ENCODE data around the gene THRA.

The THRA gene

DNA sequence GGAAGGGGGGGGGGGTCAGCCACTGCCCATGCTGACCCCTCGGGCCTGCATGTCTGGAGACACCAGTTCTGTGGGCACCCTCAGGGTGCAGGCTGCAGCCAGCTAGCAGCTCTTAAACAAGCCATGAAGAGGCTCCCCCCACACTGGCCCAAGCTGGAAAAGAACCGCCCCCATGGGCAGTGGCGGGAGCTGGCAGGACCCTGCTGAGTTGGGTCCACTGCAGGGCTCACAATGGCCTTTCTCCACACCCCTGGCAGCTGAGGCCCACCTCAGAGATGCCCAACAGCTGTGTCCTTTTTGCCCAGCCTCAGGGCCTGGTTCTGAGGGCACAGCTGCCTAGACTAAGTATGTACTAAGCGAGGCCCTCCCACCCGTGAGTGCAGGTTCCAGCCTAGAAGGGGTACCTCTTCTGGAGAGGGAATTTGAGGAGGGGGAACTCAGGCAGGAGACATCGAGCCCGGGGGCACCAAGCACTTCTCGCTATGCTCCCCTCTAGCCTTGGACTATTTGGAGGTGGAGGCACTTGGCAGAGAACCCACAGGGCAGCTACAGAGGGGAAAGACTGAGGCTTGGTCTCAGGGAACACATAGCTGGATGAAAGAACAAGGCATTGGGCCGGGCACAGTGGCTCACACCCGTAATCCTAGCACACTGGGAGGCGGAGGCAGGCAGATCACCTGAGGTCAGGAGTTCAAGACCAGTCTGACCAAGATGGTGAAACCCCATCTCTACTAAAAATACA, 3.2 kb downstream of the THRA start:
- no peak for DNase-seq

- DNase-seq: no peak
Measured at GRCh38 chr17:40067710-40068109, 4.9 kb downstream of the THRA start.

DNA sequence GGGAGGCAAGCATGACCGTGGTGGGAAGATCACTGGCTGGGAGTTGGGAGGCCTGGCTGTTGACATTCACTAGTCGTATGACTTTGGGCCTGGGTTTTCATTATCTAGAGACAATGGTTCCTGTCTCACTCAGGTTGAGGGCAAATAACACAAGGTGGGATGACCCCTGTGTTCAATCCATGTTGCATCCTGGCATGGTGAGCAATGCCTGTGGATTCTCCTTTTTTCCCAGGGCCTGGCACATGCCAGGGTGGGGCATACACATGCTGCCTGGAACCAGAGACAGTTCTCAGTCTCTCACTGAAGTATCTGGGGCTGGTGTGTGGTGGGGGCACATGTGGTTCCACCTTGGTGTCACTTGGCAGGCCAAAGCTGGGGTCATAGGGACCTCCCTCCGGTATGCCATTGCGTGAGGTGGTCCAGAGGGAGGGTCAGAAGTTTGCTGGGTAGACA, 5.4 kb downstream of the THRA start:
- DNase-seq: no peak

- DNase-seq: no peak
Measured at GRCh38 chr17:40068584-40068916, 5.8 kb downstream of the THRA start.

DNA sequence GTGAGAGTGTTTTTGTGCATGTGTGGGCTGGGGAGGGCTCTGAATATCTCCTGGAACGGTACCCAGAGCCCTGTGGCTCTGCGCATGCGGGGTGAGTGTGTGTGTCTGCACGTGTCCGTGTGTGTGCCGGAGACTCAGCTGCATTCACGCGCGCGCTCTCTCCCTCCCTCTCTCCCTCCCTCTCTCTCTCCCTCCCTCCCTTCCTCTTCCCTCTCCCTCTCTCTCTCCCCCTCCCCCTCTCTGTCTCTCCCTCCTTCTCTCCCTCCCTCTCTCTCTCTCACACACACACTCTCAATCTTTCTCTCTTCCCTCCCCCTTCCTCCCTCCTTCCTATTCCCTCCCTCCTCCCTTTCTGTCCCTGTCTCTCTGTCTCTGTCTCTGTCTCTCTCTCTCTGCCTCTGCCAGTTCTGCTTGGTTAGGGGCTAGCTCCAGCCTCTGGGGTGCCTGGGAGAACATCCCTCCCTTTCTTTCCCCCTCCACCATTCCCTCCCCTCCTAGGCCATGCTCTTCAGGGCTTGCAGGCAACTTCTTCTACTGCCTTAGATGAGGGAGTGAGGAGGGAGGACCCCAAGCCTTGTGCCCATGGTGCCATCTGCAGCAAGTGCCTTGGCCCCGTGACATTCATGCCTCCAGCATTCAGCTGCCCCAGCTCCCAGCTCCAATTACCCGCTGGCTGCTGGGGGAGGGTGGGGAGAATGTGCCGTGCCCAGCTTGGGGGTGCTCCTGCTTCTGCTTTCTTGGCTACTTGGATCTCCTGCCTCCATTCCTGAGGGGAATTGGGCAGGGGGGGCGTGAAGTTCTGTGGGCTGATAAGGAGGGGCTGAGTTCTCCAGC, 6.4 kb downstream of the THRA start:
- DNase-seq: peak; percentile 84

- DNase-seq: peak; percentile 47
Measured at GRCh38 chr17:40069751-40070708, 7.3 kb downstream of the THRA start.

DNA sequence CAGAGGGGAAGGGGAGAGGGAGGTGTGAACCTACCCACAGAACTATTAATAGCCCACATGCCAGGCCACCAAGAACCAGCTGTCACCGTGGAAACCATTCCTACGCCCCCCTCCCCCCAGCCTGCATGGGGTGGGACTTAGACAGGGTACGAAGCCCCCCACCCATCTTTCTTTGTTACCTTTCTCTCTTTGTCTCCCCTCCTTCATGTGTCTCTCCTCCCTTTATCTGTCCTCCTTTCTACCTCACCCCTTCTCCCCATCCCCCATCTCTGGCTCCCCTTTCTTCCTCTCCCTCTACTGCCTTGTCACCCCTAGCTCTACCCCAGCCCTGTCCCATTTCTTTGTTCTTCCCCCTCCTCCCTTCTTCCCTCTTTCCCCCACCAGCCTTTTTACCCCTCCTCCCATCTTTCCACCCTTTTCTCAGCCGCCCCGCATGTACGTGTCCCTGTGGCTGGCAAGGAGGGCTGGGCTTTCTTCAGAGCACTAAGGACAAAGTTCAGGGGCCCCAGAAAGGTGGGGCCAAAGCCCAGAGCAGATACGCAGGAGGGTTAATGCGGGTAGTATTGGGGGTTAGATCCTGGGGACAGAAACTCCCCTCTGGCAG, 8.0 kb downstream of the THRA start:
- no peak for DNase-seq

DNA sequence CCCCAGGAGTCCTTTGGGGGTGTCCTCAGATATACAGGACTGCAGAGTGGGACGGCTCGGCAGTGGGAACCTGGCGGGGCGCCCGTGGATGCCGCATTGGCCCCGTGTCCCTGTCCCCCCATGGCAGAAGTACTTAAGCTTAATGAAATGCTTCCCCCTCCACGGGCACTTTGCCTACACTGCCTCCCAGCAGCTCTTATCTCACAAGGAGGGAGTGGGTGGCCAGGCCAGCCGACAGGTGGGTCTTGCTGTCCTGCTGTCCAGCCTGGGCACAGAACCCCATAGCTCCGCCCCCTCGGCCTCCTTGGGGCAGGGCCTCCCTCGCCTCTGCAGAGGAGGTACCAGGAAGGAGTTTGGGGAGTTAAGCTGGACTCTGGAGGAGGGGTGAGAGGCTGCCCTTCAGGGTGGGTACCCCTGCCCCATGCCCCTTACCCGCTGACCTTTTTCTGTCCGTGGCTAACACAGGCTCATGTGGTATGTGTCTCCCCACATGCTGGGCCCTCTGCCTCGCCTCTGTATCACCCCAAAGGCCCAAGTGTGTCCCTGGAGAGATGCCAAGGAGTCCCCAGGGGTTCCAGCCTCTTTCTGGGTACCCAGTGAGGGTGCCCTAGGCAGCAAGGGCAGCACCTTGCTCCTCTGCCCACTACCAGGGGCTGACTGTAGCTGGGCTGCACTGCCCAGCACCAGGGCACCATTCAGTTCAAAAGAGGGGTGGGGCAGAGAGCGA, 8.7 kb downstream of the THRA start:
- DNase-seq: no peak

DNA sequence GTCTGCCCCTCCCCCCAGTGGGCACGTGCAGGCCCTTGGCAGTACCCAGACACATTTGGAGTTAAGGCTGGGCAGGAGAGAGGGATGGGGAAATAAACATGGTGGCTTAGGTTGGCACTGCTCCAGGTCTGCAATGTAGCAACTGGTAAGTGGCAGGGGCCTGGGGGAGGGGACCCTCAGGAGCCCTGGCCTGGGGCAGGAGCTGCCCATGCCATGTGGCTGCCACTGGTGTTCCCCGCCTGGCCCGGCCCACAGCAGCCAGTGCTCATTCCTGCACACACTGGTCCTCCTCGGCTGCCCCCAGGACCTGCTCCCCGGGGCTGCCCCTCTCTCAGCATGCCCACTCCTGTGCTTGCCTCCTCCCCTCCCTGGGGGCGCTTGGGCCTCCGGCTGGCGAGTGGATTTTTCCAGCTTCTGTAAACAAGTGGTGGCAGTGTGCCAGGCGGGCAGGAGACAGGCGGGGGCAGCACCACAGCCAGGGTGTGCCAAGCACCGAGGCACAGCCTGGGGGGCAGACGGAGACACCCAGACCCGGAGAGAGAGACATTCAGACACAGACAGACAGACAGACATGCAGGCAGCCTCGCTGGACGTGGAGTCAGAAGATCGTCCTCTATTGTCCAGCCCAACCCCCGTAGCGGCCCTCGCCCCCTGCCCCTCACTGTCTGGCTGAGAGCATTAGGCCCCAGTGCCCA, 9.4 kb downstream of the THRA start:
- DNase-seq: no peak

- DNase-seq: no peak
Measured at GRCh38 chr17:40072735-40073346, 10.1 kb downstream of the THRA start.

DNA sequence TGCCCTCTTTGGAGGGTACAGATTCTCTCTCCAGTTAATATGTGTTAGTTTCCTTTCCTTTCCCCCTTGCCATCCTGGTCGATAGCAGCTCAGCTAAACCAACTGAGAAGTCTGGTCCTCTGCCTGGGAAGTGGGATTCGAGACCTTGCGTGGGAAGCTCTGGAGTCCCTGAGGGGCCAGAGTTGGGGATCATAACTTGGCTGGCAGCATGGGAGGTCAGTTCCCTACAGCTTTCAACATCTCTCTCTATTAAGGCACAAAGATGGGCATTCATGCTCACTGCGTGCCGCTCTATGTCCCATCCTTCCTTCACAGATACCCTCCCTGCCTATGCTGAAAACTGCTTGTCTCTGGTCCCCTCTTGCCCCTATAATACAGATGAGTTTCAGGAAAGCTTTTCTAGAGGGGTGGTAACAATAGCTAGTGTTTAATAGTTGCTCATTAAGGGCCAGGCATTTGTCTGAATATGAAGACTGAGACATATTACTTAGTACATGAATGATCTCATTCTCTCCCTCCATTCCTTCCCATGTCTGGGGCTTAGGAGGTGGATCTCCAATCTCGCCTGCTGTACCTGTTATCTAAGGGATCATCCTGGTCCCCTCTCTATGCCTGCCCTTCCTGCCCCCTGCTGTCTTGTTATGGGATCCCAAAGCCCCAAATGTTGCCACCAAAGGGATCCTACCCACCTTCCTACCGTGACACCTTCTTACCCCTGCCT, 10.8 kb downstream of the THRA start:
- DNase-seq: no peak

DNA sequence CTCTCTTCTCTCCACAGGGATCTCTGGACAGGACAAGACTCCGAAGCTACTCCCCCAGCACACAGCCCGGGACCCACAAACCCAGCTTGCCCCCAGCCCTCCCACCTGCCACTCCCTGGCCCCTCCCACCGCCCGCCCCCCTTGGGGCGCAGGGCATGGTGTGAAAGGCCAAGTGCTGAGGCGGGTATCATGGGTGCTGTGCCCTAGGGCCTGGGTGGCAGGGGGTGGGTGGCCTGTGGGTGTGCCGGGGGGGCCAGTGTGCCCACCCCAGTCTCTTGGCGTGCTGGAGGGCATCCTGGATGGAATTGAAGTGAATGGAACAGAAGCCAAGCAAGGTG, 11.4 kb downstream of the THRA start:
- no peak for DNase-seq

DNA sequence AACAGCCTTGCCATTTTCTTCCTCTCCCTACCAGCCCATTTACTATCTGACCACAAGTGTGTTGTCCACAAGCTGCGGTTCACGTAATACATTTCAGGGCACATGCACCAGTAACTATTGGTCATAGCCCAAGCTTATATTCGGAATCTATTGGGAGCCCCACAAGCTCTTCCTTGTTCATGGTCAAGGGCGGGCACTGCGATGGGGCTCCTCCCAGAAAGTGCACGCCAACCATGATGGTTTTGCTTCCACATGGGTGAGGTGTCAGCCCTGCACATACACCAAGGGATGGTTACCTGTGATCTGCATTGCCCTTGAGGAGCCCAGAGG, 12.1 kb downstream of the THRA start:
- no peak for DNase-seq

DNA sequence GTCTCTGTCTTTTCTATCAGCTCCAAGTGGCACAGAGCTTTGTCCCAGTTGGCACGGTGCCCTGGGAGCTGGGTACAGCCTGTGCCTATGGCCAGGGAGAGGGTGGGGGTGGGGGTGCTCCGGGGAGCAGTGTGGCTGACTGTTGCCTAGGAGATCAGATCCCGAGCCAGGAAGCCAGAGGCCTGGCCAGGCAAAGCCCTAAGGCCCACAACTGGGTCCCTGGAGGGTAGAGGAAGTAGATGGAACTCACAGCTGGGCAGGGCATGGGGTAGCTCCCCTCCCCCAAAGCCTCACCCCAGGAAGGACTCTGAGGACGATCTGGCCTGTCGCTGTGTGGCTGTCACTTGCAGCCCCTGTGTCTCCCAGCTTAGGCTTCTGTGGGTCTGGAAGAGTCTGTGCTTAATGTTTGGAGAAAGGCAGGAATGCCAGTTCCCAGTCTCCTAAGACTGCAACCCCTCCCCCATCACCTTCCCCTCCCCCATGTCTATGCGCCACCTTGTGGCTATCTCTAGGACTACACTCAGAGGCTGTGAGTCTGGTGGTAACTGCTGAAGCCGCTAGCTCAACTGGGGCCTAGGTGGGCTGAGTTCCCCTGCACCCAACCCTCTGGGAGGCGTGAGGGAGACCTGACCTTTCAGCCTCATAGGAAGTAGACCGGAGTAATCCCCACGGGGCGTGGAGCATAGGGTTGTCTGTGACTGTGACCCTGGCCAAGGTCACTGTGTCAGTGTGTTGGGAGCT, 12.6 kb downstream of the THRA start:
- DNase-seq: peak; percentile 64

- no peak for DNase-seq
Measured at GRCh38 chr17:40075942-40076498, 13.3 kb downstream of the THRA start.

GRCh38 chr17:40076591-40076990, 13.8 kb downstream of the THRA start:
- no peak for DNase-seq

DNA sequence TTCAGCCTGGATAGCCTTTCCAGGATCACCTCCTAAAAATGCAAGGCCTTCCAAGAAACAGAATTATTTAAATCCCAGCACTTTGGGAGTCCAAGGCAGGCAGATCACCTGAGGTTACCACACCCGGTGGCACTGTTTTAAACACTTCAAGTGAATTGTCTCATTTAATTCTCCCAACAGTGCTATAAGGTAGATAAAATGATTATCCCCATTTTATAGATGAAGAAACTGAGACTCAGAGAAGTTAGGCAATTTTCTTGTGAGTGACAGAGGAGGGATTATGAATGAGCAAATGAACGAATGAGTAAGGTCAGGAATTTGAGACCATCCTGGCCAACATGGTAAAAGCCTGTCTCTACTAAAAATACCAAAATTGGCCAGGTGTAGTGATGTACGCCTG, 16.8 kb downstream of the THRA start:
- DNase-seq: no peak

- DNase-seq: no peak
Measured at GRCh38 chr17:40084477-40084876, 21.7 kb downstream of the THRA start.
